SK-N-SH (cell line): ENCODE results near the gene FLRT3. TPM values are rescaled to one million over a fixed set of nuclear protein-coding genes. Genes with fewer than 3 reads are reported as not detected.

Experiments
- CTCF ChIA-PET: fragments of 300-600, 350-600 bp; formaldehyde crosslinking; extraction: SDS; loops from one replicate; lab custom pipeline; 2021; lab: Yijun Ruan, JAX
- POLR2A ChIA-PET: fragments of 350-600 bp; sonication (Branson Sonifier 250); formaldehyde crosslinking; extraction: SDS; loops from one replicate; lab custom pipeline; 2020; ENCODE audit warnings: antibody characterized with exemption, inconsistent platforms; lab: Yijun Ruan, JAX
- DNase-seq: peaks from one replicate; pipeline ENCODE4 v3.0.0; 2012
- H2AFZ ChIP-seq: fragments of 200-600 bp; sonication (generic); 2 replicates; pipeline ENCODE4 v1.8.1; 2016; ENCODE audit warnings: antibody characterized with exemption, mild to moderate bottlenecking, low read depth
- H3F3A ChIP-seq: fragments of 200-600 bp; sonication (generic); replicated peaks from 2 replicates; pipeline ENCODE3; 2016; ENCODE audit warnings: antibody characterized with exemption, mild to moderate bottlenecking; ENCODE audit not compliant: insufficient read depth
- H3K27ac ChIP-seq, 2 experiments: fragments of 200-500 bp in 1 of 2; fragments of 200-600 bp in 1 of 2; sonication (Bioruptor generic) in 1 of 2; sonication (generic), shearing (Covaris generic) in 1 of 2; 2 replicates each; pipeline versions ENCODE4 v1.5.1 to v1.6.1; 2014 to 2016; ENCODE audit warnings: low read depth in 2 of 2, inconsistent platforms in 1 of 2, low read length in 1 of 2, mild to moderate bottlenecking in 1 of 2, mixed read lengths in 1 of 2
- H3K27me3 ChIP-seq: fragments of 200-600 bp; sonication (generic), shearing (Covaris generic); 2 replicates; pipeline ENCODE4 v1.6.1; 2016; ENCODE audit warnings: mixed run types; ENCODE audit not compliant: insufficient read depth
- H3K36me3 ChIP-seq, 2 experiments: fragments of 200-500 bp in 1 of 2; fragments of 200-600 bp in 1 of 2; sonication (Bioruptor generic) in 1 of 2; sonication (generic) in 1 of 2; replicated peaks in 1 of 2; 2 replicates each; pipeline versions ENCODE3 to v1.5.1; 2014 to 2016; ENCODE audit warnings: low read length in 1 of 2, mild to moderate bottlenecking in 1 of 2; ENCODE audit not compliant: insufficient read depth in 2 of 2, control insufficient read depth in 1 of 2
- H3K4me1 ChIP-seq, 2 experiments: fragments of 200-500 bp in 1 of 2; fragments of 200-600 bp in 1 of 2; sonication (Bioruptor generic) in 1 of 2; sonication (generic), shearing (Covaris generic) in 1 of 2; 2 replicates each; pipeline versions ENCODE4 v1.5.1 to v1.6.1; 2014 to 2016; ENCODE audit warnings: low read depth in 1 of 2, low read length in 1 of 2, mixed run types in 1 of 2; ENCODE audit not compliant: insufficient read depth in 2 of 2, control insufficient read depth in 1 of 2
- H3K4me2 ChIP-seq: fragments of 200-600 bp; sonication (generic), shearing (Covaris generic); 2 replicates; pipeline ENCODE4 v1.6.1; 2017; ENCODE audit warnings: mixed run types
- H3K4me3 ChIP-seq, 2 experiments: fragments of 200-500 bp in 1 of 2; fragments of 200-600 bp in 1 of 2; sonication (Bioruptor generic) in 1 of 2; sonication (generic), shearing (Covaris generic) in 1 of 2; 2 replicates each; pipeline versions ENCODE4 v1.5.1 to v1.8.1; 2014 to 2016; ENCODE audit warnings: low read depth in 2 of 2, inconsistent platforms in 1 of 2, low read length in 1 of 2, mild to moderate bottlenecking in 1 of 2, mixed read lengths in 1 of 2, moderate library complexity in 1 of 2
- H3K79me2 ChIP-seq: fragments of 200-600 bp; sonication (generic); 2 replicates; pipeline ENCODE4 v1.8.1; 2017; ENCODE audit warnings: mild to moderate bottlenecking; ENCODE audit not compliant: insufficient read depth
- H3K9ac ChIP-seq: fragments of 200-600 bp; sonication (generic); 2 replicates; pipeline ENCODE4 v1.6.1; 2017; ENCODE audit warnings: mixed run types
- H3K9me2 ChIP-seq: fragments of 200-600 bp; sonication (generic); 2 replicates; pipeline ENCODE4 v1.6.1; 2017; ENCODE audit warnings: mixed run types
- H3K9me3 ChIP-seq: fragments of 200-600 bp; sonication (generic); 2 replicates; pipeline ENCODE4 v1.6.1; 2017; ENCODE audit warnings: mixed run types, mild to moderate bottlenecking, moderate library complexity
- H4K20me1 ChIP-seq: fragments of 200-600 bp; sonication (generic); 2 replicates; pipeline ENCODE4 v1.6.1; 2017; ENCODE audit warnings: mild to moderate bottlenecking, mixed run types; ENCODE audit not compliant: insufficient read depth
- ELF1 ChIP-seq: IDR thresholded peaks from 2 replicates; pipeline ENCODE4 v1.4.0; 2012
- FOXM1 ChIP-seq: IDR thresholded peaks from 2 replicates; pipeline ENCODE4 v1.4.0; 2012; ENCODE audit warnings: low read depth, mild to moderate bottlenecking
- GABPA ChIP-seq: IDR thresholded peaks from 2 replicates; pipeline ENCODE4 v1.4.0; 2012; ENCODE audit warnings: low read depth, mild to moderate bottlenecking
- IRF3 ChIP-seq: fragments of 150-350 bp; IDR thresholded peaks from 2 replicates; pipeline ENCODE4 v1.6.1; 2016; ENCODE audit warnings: mild to moderate bottlenecking, low read depth, low read length
- MEF2A ChIP-seq: IDR thresholded peaks from 2 replicates; pipeline ENCODE4 v1.4.0; 2012; ENCODE audit warnings: low read depth, borderline replicate concordance
- RAD21 ChIP-seq: IDR thresholded peaks from 2 replicates; pipeline ENCODE4 v1.6.1; 2012; ENCODE audit warnings: mild to moderate bottlenecking, low read length
- RFX5 ChIP-seq: IDR thresholded peaks from 2 replicates; pipeline ENCODE4 v1.6.1; 2012; ENCODE audit warnings: mild to moderate bottlenecking, improper control_type of control experiment, low read length
- TCF12 ChIP-seq: IDR thresholded peaks from 2 replicates; pipeline ENCODE4 v1.4.0; 2012
- USF1 ChIP-seq: IDR thresholded peaks from 2 replicates; pipeline ENCODE4 v1.4.0; 2012; ENCODE audit warnings: low read depth, borderline replicate concordance
- USF2 ChIP-seq: fragments of 150-350 bp; IDR thresholded peaks from 2 replicates; pipeline ENCODE4 v1.6.1; 2017; ENCODE audit warnings: antibody characterized with exemption, low read length, low read depth, borderline replicate concordance
- YY1 ChIP-seq: IDR thresholded peaks from 2 replicates; pipeline ENCODE4 v1.4.0; 2012; ENCODE audit warnings: low read depth, mild to moderate bottlenecking
- ZBTB33 ChIP-seq: IDR thresholded peaks from 2 replicates; pipeline ENCODE4 v1.4.0; 2012; ENCODE audit warnings: low read depth, borderline replicate concordance
- WGBS: methylation state at CpG from one replicate; pipeline ENCODE4 v1.1.6; 2017; ENCODE audit warnings: low lambda C conversion rate; 5-methylcytosine and 5-hydroxymethylcytosine counted together
- polyA plus RNA-seq, 3 experiments: library from polyadenylated mRNA; depleted of rRNA; stranded (reverse); fragments of >200 nt; gene quantifications; 2 replicates each; pipeline ENCODE4 v1.2.3, GENCODE V29; 2012

Gene FLRT3
- polyA plus RNA-seq, 1 of the 3 experiments (the other 2 are of a cell fraction), result 1.8 TPM

- no peak for TF ChIP-seq USF1
- TF ChIP-seq ELF1, result no peak
- no peak for TF ChIP-seq GABPA
- no peak for TF ChIP-seq USF2
- TF ChIP-seq YY1, result no peak
Measured at GRCh38 chr20:14378326-14378725, 40.9 kb upstream of the FLRT3 start (continued).

- Histone ChIP-seq H3K9me2 (no peaks in the 10 kb centered on the region), H3K9ac (no peak overlapping the region), H3K4me2 (no peak overlapping the region), H3F3A (no peaks in the 10 kb centered on the region), H3K27me3 (no peaks in the 10 kb centered on the region), H3K4me3 (no peak overlapping the region), H3K79me2 (no peaks in the 10 kb centered on the region), H3K36me3 (no peaks in the 10 kb centered on the region), H4K20me1 (no peaks in the 10 kb centered on the region), H3K27ac (no peak overlapping the region), H2AFZ (no peak overlapping the region), H3K9me3 (no peaks in the 10 kb centered on the region), H3K4me1 (no peaks in the 10 kb centered on the region)
- no peak for TF ChIP-seq IRF3
- no peak for TF ChIP-seq TCF12
- TF ChIP-seq MEF2A, result no peak
- no peak for TF ChIP-seq FOXM1
- no peak for TF ChIP-seq RFX5
- no peak for TF ChIP-seq ZBTB33
- TF ChIP-seq RAD21, result no peak
- ChIA-PET POLR2A (no interaction called here), CTCF (interaction anchor here (0.6 to 1.2 kb wide), 3 partner anchors 13 to 1163 kb away, joined by 3 to 4 read pairs (median 3); partner anchors contain the start of gene FLRT3)
- 72% methylated on average over 4 of the region's 4 CpGs for WGBS
- no peak for DNase-seq
Measured at GRCh38 chr20:14375416-14375985, 38.1 kb upstream of the FLRT3 start.
